ENCODE results near the gene PC.

GRCh38 chr11:66814678-66815077 is 143.5 kb downstream of the PC start:
- TF ChIP-seq CTCF (IDR thresholded peaks at IDR 0.05) (no peak), NFIC (IDR thresholded peaks at IDR 0.05; ENCODE audit: borderline replicate concordance) (no peak), MEF2A (IDR thresholded peaks at IDR 0.05; ENCODE audit: borderline replicate concordance, low read depth) (no peak), SIN3A (IDR thresholded peaks at IDR 0.05; ENCODE audit: borderline replicate concordance, low read depth, low read length) (no peak), REST (IDR thresholded peaks at IDR 0.05; ENCODE audit: low read depth, low read length) (no peak), EZH2phosphoT487 (IDR thresholded peaks at IDR 0.05; ENCODE audit: borderline replicate concordance, low read depth) (no peak), TEAD4 (IDR thresholded peaks at IDR 0.05; ENCODE audit: borderline replicate concordance, insufficient read depth) (no peak), FOSL2 (IDR thresholded peaks at IDR 0.05; ENCODE audit: borderline replicate concordance, low read depth) (no peak), NRF1 (IDR thresholded peaks at IDR 0.05; ENCODE audit: low read depth, low read length) (no peak), SMC3 (IDR thresholded peaks at IDR 0.05; ENCODE audit: low read depth, low read length) (no peak)

Measured in SK-N-SH (cell line).